ENCODE measurements around the gene DPYSL3. TPM values are rescaled to one million over a fixed set of nuclear protein-coding genes. Genes with fewer than 3 reads are reported as not detected.
A peak's percentile ranks its signal among the peaks of the same experiment; 100 is the strongest.

Gene DPYSL3
- total and polyA plus RNA-seq, 2 donors (not counting 3 experiments of a cell fraction or from before 2014, with no cell fraction given) = 80.3 to 146 TPM

DNA sequence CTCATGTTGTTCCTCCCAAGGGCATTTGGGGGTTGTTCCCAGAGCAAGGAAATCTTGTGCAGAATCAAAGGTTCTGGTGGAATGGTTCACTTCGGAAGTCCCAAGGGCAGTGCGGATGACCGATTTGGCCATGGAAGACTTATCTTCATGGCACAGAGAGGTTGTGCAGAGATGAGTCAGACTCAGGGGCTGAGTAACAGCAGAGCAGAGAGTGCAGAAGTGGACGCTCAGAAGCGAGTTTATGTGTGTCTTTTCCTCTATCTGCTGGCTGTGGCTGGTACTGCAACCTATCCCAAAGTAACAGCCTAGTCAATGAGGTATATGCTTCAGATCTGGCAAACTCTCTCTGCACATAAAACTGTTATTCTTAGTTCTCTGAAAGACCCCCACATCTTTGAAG lies 118.1 kb downstream of the DPYSL3 start:
- BruUV-seq (replicated peaks) = no TSS peak
- no peaks in the 10 kb centered on the region for H3K27me3 ChIP-seq (ENCODE audit: control insufficient read depth in 2 of 2, insufficient read depth in 2 of 2, low read length in 2 of 2)
- H3K27ac ChIP-seq (ENCODE audit: insufficient read depth, low read depth, low read length) = no peak overlapping the region
- DNase-seq (ENCODE audit: low read depth, low spot score) = peak; percentile 80
- H3K4me1 ChIP-seq (ENCODE audit: control insufficient read depth, extremely low read depth, insufficient read depth, low read length) = peaks cover 12% of the 10 kb centered on the region
- peak; percentile 58 for TF ChIP-seq POLR2AphosphoS5 (IDR thresholded peaks at IDR 0.05; ENCODE audit: insufficient read depth, low read depth, low read length)
- peak; percentile 63 to 73 for TF ChIP-seq CTCF (IDR thresholded peaks at IDR 0.05; ENCODE audit: extremely low read depth in 1 of 2, insufficient read depth in 1 of 2, low read depth in 1 of 2, low read length in 2 of 2)
- no peak for TF ChIP-seq EZH2 (IDR thresholded peaks at IDR 0.05; ENCODE audit: borderline replicate concordance, low read depth, low read length, severe bottlenecking)
- peak; percentile 88 for TF ChIP-seq FOS (IDR thresholded peaks at IDR 0.05; ENCODE audit: borderline replicate concordance, insufficient read depth, low read length)
- no peak for TF ChIP-seq MYC (IDR thresholded peaks at IDR 0.05; ENCODE audit: low read depth, low read length)
- TF ChIP-seq, protein P1, sequence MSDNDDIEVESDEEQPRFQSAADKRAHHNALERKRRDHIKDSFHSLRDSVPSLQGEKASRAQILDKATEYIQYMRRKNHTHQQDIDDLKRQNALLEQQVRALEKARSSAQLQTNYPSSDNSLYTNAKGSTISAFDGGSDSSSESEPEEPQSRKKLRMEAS (IDR thresholded peaks at IDR 0.05; ENCODE audit: insufficient read depth, insufficient read length) = no peak
- no peak for TF ChIP-seq POLR2A (IDR thresholded peaks at IDR 0.05; ENCODE audit: low read depth, low read length)
- peak; percentile 93 for TF ChIP-seq GATA2 (IDR thresholded peaks at IDR 0.05; ENCODE audit: insufficient read depth, insufficient read length, low read depth, low read length)
- peak; percentile 73 for TF ChIP-seq JUN (IDR thresholded peaks at IDR 0.05; ENCODE audit: borderline replicate concordance, insufficient read depth, insufficient read length, low read depth)
- H3K36me3 ChIP-seq (ENCODE audit: control insufficient read depth in 2 of 2, extremely low read depth in 1 of 2, insufficient read depth in 2 of 2, low read length in 2 of 2) = peaks cover 2 to 10% of the 10 kb centered on the region in 2 experiments
- H3K4me3 ChIP-seq (replicated peaks in 1 of 3; ENCODE audit: insufficient read depth in 1 of 3, low read depth in 1 of 3, low read length in 3 of 3) = no peak overlapping the region
- no peaks in the 10 kb centered on the region for H4K20me1 ChIP-seq (replicated peaks; ENCODE audit: control insufficient read depth, extremely low read depth, insufficient read depth, low read length)
- ChIA-PET POLR2A (interaction anchor here (0.7 kb wide), 1 partner anchor 22 kb away, joined by 3 read pairs; no protein-coding TSS in a partner anchor), CTCF (interaction anchor here (0.6 to 6.6 kb wide), 29 partner anchors 9 to 858 kb away, joined by 3 to 63 read pairs (median 4); partner anchors contain the start of gene STK32A)
- H3K9me1 ChIP-seq (replicated peaks; ENCODE audit: control insufficient read depth, extremely low read depth, insufficient read depth, low read length) = no peaks in the 10 kb centered on the region
- no peak overlapping the region for H3K4me2 ChIP-seq (ENCODE audit: insufficient read depth, low read length)
- no peaks in the 10 kb centered on the region for H3K79me2 ChIP-seq (ENCODE audit: control insufficient read depth, insufficient read depth, low read length)
- no peaks in the 10 kb centered on the region for H3K9me3 ChIP-seq (replicated peaks; ENCODE audit: control insufficient read depth, insufficient read depth, low read length)
- H2AFZ ChIP-seq (ENCODE audit: low read depth, low read length) = no peak overlapping the region
- dilution Hi-C loops (cut with MboI; ENCODE audit: extremely low pct_ligation_motif_present, low sequenced_read_pairs) (no loop called here), intact Hi-C loops (cut with micrococcal nuclease) (loop anchor here (1.0 to 2.0 kb wide), 3 partner anchors 12 to 167 kb away; no protein-coding TSS in a partner anchor)
- H3K9ac ChIP-seq (replicated peaks; ENCODE audit: extremely low read depth, insufficient read depth, low read length) = no peak overlapping the region
- peak; percentile 89 for FAIRE-seq
